Urinary bladder (tissue), 4 donors: Measurements from ENCODE around the gene DENND1A. TPM values are rescaled to one million over a fixed set of nuclear protein-coding genes. Genes with fewer than 3 reads are reported as not detected.
"Not testable (repeated sequence)": the region's sequence is repeated elsewhere in the genome, so short reads cannot be mapped to it uniquely, and the experiment has no call there.

Experiments used
- DNase-seq: peaks from one replicate; pipeline ENCODE4 v3.0.0-alpha.2; 2015; ENCODE audit errors: extremely low spot score
- H3K27ac ChIP-seq: one replicate; pipeline ENCODE4 v1.5.1; 2013; ENCODE audit warnings: low read depth, mild to moderate bottlenecking, moderate library complexity
- H3K36me3 ChIP-seq: one replicate; pipeline ENCODE4 v1.6.1; 2013; ENCODE audit warnings: mild to moderate bottlenecking, moderate library complexity; ENCODE audit not compliant: insufficient read depth
- H3K4me1 ChIP-seq: one replicate; pipeline ENCODE4 v1.6.1; 2013; ENCODE audit warnings: mild to moderate bottlenecking, moderate library complexity; ENCODE audit not compliant: insufficient read depth
- H3K4me3 ChIP-seq: one replicate; pipeline ENCODE4 v1.5.1; 2013; ENCODE audit warnings: low read depth, low read length
- WGBS: extraction: QIAGEN DNeasy Blood & Tissue Kit; methylation state at CpG from one replicate; pipeline ENCODE4 v1.1.7; 2013; 5-methylcytosine and 5-hydroxymethylcytosine counted together
- polyA plus RNA-seq: library from polyadenylated mRNA; stranded (reverse); fragments of 200-250 nt; gene quantifications from one replicate; pipeline ENCODE4 v1.2.3, GENCODE V29; 2013
- total RNA-seq: library from RNA; depleted of rRNA; stranded (reverse); fragments of >200 nt; gene quantifications from one replicate; pipeline ENCODE4 v1.2.3, GENCODE V29; 2014
- donor health status: healthy with polysubstance abuse.
- donor health status: healthy.

Gene DENND1A
- total and polyA plus RNA-seq, 2 donors: 14.8 to 20.2 TPM

- no peaks in the 10 kb centered on the region for H3K4me1 ChIP-seq
- WGBS: 80% methylated on average over 2 of the region's 2 CpGs
- H3K4me3 ChIP-seq: no peak overlapping the region
- DNase-seq: no peak
- no peak overlapping the region for H3K27ac ChIP-seq
- H3K36me3 ChIP-seq: no peaks in the 10 kb centered on the region
These were observed 27.8 kb upstream of the DENND1A start for GRCh38 chr9:123957731-123958130.

DNA sequence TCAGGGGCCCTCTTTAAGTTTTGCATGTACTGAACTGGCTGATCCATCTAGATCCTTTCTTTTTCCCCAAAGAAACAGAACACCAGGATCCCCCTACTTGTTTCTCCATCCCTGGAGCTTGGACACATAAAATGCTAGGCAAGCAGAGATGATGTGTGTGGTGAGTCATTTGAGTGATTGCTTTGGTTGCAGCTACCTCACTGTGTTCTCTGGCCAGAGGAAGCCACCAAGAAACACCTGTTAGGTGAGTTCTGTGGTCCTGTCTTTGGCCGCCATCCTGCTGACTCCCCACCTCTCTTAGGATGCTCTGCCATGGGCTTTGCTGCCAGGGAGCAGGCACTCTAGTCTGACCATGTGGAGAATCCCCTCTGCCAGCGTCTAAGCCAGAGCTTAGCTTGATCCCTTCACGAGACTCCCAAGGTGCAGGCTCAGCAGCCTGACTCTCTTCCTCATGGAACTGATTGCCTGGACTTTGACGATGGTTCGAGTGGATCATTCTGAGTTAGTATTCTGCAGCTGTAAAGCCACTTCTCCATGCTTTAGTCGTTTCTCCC lies 27.3 kb upstream of the DENND1A start:
- Histone ChIP-seq H3K27ac (no peak overlapping the region), H3K4me1 (no peaks in the 10 kb centered on the region), H3K4me3 (no peak overlapping the region), H3K36me3 (no peaks in the 10 kb centered on the region)
- DNase-seq: no peak
- WGBS: 73% methylated on average over 6 of the region's 6 CpGs

DNA sequence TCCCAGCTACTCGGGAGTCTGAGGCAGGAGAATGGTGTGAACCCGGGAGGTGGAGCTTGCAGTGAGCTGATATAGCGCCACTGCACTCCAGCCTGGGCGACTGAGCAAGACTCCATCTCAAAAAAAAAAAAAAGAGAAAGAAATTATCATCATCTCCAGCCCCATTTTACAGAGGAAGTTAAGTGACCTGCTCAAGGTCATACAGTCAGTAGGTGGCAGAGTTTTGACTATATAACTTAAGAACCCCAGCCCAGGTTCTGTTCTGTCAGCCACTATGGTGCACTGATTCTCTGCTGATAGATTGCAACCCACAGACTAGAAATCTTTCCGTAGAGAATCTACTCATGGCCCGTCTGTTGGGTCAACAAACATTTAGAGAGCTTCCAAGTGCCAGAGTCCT lies 25.7 kb upstream of the DENND1A start:
- WGBS: 91% methylated on average over 6 of the region's 6 CpGs

DNA sequence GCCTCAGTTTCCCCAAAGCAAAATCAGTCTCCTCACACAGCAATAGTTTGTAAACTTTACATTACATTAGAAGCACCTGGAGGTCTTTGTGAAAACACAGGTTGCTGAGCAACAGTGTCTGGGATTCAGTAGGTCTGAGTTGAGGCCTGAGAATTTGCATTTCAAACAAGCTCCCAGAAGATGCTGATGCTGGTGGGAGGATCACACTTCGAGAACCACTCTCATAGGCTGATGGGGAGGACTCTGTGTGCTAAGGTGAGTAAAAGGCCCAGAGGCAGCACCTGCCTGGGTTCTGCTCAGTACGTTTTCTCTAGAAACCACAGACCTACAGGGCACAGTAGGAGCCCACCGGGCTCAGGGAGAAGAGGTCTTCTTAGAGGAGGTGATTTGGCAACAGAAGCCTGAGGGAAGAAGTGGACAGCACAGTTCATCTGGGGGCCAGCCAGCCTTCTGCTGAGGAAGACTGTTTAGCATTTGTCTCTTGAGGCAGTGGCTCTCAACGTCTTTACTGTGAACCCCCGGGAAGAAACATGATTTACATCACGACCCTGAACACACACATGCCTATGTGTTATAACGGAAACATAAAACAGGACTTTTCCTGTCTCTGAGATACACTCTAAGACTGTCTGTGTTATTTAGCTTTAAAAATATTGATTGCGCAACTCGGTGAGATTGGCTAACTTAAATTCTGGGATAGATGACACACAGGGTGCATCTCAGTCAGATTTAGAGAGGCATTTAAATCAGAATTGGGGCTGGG lies 24.8 kb upstream of the DENND1A start:
- H3K27ac ChIP-seq: no peak overlapping the region
- no peaks in the 10 kb centered on the region for H3K36me3 ChIP-seq
- H3K4me1 ChIP-seq: no peaks in the 10 kb centered on the region
- WGBS: 38% methylated on average over 9 of the region's 9 CpGs
- no peak overlapping the region for H3K4me3 ChIP-seq
- DNase-seq: no peak

More for the DNA sequence above, 25.7 kb upstream of the DENND1A start:
- Histone ChIP-seq H3K27ac (no peak overlapping the region), H3K4me3 (no peak overlapping the region), H3K4me1 (no peaks in the 10 kb centered on the region), H3K36me3 (no peaks in the 10 kb centered on the region)
- DNase-seq: no peak

- Histone ChIP-seq H3K4me3 (no peak overlapping the region), H3K4me1 (no peaks in the 10 kb centered on the region), H3K27ac (no peak overlapping the region), H3K36me3 (no peaks in the 10 kb centered on the region)
- WGBS: 65% methylated on average over 9 of the region's 9 CpGs
- DNase-seq: no peak
These were observed 22.9 kb upstream of the DENND1A start for GRCh38 chr9:123952641-123953495.

DNA sequence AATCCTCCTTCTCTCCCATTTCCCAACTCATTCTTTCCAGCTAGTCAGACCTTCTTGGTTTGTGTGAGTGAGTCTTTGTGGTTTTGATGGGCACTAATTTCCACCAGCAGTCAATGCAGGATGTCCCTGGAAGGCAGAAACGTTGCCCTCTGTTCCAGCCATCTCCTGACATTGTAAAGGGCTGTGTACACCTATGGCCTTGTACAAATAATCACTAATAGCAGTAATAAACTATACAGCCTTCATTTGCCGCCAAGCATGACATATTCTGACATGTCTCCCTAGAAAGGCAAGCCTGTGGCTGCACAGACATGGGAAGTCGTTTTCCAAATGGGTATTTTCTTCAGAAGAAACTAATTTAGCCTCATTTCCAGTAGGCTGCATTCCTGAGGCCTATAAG lies 18.4 kb upstream of the DENND1A start:
- no peaks in the 10 kb centered on the region for H3K36me3 ChIP-seq
- no peaks in the 10 kb centered on the region for H3K4me1 ChIP-seq
- no peak for DNase-seq
- no peak overlapping the region for H3K27ac ChIP-seq
- no peak overlapping the region for H3K4me3 ChIP-seq
- WGBS: 37% methylated on average over 3 of the region's 3 CpGs

DNA sequence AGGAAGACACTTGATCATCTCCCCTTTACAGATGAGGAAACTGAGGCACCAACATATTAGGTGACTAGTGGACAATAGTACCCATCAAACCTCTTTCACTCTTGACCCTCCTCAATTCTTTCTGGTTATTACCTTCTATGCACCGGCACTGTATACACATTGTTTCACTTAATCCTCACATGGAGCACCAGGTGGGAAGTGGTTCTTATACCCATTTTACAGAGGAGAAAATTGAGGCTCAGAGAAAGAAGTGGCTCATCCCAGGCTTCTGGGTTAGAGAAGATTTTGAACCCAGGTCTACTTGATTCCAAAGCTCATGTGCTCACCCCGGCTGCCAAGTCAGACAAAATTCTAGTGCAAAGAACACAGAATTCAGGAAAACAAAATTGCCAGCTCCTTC lies 17.4 kb upstream of the DENND1A start:
- 94% methylated on average over 2 of the region's 2 CpGs for WGBS
- Histone ChIP-seq H3K4me1 (no peaks in the 10 kb centered on the region), H3K27ac (no peak overlapping the region), H3K4me3 (no peak overlapping the region), H3K36me3 (no peaks in the 10 kb centered on the region)
- DNase-seq: no peak

DNA sequence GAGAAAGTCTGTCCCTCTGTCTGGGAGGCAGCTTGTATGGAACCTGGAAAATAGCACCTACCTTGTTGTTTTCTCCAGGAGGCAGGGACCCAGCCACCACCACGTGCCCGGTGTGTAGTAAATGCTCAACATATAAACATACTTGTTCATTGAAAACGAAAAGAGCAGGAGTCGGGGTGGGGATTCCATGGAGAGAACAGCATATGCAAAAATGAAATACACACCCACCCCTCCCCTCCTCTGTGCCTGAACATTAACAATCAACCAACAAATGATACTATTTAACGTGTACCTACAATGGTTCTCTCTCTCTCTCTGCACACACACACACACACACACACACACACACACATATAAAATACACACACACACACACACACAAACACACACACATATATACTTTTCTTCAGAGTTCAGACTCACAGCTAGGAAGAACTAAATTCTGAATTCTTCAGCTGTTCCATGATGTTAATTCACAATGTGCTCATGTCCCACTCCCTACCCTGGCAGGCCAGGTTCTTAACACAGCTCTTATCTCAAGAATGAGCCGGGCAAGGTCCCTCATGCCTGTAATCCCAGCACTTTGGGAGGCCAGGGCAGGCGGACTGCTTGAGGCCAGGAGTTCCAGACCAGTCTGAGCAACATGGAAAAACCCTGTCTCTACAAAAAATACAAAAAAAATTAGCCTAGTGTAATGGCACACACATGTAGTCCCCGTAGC lies 16.3 kb upstream of the DENND1A start:
- no peak for DNase-seq
- no peak overlapping the region for H3K4me3 ChIP-seq
- H3K27ac ChIP-seq: no peak overlapping the region
- no peaks in the 10 kb centered on the region for H3K4me1 ChIP-seq
- no peaks in the 10 kb centered on the region for H3K36me3 ChIP-seq
- WGBS: 48% methylated on average over 8 of the region's 8 CpGs

GRCh38 chr9:123945532-123945931 lies 15.6 kb upstream of the DENND1A start:
- WGBS: 74% methylated on average over 12 of the region's 12 CpGs
- H3K4me3 ChIP-seq: no peak overlapping the region
- no peak overlapping the region for H3K27ac ChIP-seq
- no peak for DNase-seq
- no peaks in the 10 kb centered on the region for H3K36me3 ChIP-seq
- no peaks in the 10 kb centered on the region for H3K4me1 ChIP-seq

GRCh38 chr9:123944464-123944863 lies 14.5 kb upstream of the DENND1A start:
- not testable (repeated sequence) for H3K4me3 ChIP-seq, H3K36me3 ChIP-seq, DNase-seq, H3K4me1 ChIP-seq, H3K27ac ChIP-seq
- 96% methylated on average over 8 of the region's 8 CpGs for WGBS

- 86% methylated on average over 2 of the region's 2 CpGs for WGBS
These were observed 13.7 kb upstream of the DENND1A start for GRCh38 chr9:123943671-123944070.

GRCh38 chr9:123942542-123942941 lies 12.6 kb upstream of the DENND1A start:
- no peak overlapping the region for H3K4me3 ChIP-seq
- no peak for DNase-seq
- WGBS: 81% methylated on average over 10 of the region's 10 CpGs
- H3K27ac ChIP-seq: no peak overlapping the region
- no peaks in the 10 kb centered on the region for H3K4me1 ChIP-seq
- no peaks in the 10 kb centered on the region for H3K36me3 ChIP-seq

More at GRCh38 chr9:123943671-123944070, 13.7 kb upstream of the DENND1A start:
- no peak for DNase-seq
- Histone ChIP-seq H3K36me3 (no peaks in the 10 kb centered on the region), H3K4me3 (no peak overlapping the region), H3K4me1 (no peaks in the 10 kb centered on the region), H3K27ac (no peak overlapping the region)

DNA sequence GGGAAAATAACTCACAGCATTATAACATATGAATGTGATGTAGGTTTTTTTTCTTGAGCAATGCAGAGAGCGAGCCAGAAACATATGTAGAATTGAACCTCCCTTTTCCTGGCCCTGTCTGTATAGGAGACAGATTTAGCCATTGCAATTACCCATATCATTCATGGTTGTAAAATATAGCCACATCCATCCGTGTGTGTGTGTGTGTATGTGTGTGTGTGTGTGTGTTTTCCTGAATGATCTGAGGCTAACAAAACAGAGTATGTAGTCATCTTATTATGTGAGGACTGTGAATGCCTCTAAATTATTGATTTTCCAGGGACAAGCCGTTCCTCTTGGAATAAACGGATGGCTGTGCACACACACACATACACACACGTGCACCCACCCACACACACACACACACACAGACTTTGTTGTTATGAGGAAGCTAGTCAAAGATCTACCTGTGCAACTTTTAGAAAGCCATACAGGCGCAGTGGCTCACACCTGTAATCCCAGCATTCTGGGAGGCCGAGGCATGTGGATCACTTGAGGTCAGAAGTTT lies 11.7 kb upstream of the DENND1A start:
- no peak overlapping the region for H3K4me3 ChIP-seq
- H3K36me3 ChIP-seq: no peaks in the 10 kb centered on the region
- no peaks in the 10 kb centered on the region for H3K4me1 ChIP-seq
- WGBS: 76% methylated on average over 7 of the region's 7 CpGs
- DNase-seq: no peak
- no peak overlapping the region for H3K27ac ChIP-seq
